SKM-1 treated with dmso at 0.1 percent for 144 hours (cell line): ENCODE measurements around the gene HIGD1B.
A peak's percentile ranks its signal among the peaks of the same experiment; 100 is the strongest.

Source experiments
- DNase-seq: peaks from one replicate; lab custom pipeline; 2025; ENCODE audit not compliant: unreplicated experiment; lab: John Stamatoyannopoulos, UW

HIGD1B gene

GRCh38 chr17:44877121-44877520, 29.4 kb downstream of the HIGD1B start:
- DNase-seq = no peak

GRCh38 chr17:44878627-44879221, 31.0 kb downstream of the HIGD1B start:
- peak; percentile 13 for DNase-seq

- DNase-seq = no peak
These were observed 31.7 kb downstream of the HIGD1B start for GRCh38 chr17:44879376-44879775.

GRCh38 chr17:44880062-44880461, 32.4 kb downstream of the HIGD1B start:
- no peak for DNase-seq

GRCh38 chr17:44881145-44881544, 33.5 kb downstream of the HIGD1B start:
- no peak for DNase-seq

- DNase-seq = no peak
These were observed 37.3 kb downstream of the HIGD1B start for GRCh38 chr17:44884941-44885340.

GRCh38 chr17:44887016-44887415, 39.3 kb downstream of the HIGD1B start:
- DNase-seq = no peak

- peak; percentile 60 for DNase-seq
These were observed 40.6 kb downstream of the HIGD1B start for GRCh38 chr17:44887971-44888954.

- DNase-seq = no peak
These were observed 41.3 kb downstream of the HIGD1B start for GRCh38 chr17:44889003-44889402.

- DNase-seq = no peak
These were observed 44.6 kb downstream of the HIGD1B start for GRCh38 chr17:44892250-44892649.

GRCh38 chr17:44894642-44895041, 47.0 kb downstream of the HIGD1B start:
- DNase-seq = no peak

GRCh38 chr17:44898768-44899073, 51.0 kb downstream of the HIGD1B start:
- peak; percentile 63 for DNase-seq

- DNase-seq = peak; percentile 90
These were observed 51.5 kb downstream of the HIGD1B start, which contains the start of gene EFTUD2 for GRCh38 chr17:44899074-44899782. Gene EFTUD2, minus strand, starts transcription at chr17:44899445. Its CDS starts 4,924 bp downstream, at chr17:44894521.
